ENCODE results near the gene PTOV1.
"Not testable (repeated sequence)": the region's sequence is repeated elsewhere in the genome, so short reads cannot be mapped to it uniquely, and the experiment has no call there.

Gene PTOV1

DNA sequence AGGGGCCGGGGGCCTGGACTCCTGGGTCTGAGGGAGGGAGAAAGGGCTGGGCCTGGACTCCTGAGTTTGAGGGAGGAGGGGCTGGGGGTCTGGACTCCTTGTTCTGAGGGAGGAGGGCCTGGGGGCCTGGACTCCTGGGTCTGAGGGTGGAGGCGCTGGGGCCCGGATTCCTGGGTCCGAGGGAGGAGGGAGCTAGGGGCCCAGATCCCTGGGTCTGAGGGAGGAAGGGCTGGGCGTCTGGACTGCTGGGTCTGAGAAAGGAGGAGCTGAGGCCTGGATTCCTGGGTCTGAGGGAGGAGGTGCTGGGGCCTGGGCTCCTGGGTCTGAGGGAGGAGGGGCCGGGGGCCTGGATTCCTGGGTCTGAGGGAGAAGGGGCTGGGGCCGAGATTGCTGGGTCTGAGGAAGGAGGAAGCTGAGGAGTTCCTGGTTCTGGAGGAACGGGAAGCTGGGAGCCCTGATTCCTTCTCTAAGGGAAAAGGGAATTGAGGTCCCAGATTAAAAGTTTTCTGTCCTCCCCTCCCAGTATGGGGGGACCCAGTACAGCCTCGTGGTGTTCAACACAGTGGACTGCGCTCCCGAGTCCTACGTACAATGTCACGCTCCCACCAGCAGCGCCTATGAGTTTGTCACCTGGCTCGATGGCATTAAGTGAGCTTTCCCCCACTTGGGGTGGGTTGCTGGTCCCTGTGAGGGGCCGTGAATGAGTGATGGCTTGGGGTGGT, 32.1 kb upstream of the PTOV1 start:
- no peak for DNase-seq

DNA sequence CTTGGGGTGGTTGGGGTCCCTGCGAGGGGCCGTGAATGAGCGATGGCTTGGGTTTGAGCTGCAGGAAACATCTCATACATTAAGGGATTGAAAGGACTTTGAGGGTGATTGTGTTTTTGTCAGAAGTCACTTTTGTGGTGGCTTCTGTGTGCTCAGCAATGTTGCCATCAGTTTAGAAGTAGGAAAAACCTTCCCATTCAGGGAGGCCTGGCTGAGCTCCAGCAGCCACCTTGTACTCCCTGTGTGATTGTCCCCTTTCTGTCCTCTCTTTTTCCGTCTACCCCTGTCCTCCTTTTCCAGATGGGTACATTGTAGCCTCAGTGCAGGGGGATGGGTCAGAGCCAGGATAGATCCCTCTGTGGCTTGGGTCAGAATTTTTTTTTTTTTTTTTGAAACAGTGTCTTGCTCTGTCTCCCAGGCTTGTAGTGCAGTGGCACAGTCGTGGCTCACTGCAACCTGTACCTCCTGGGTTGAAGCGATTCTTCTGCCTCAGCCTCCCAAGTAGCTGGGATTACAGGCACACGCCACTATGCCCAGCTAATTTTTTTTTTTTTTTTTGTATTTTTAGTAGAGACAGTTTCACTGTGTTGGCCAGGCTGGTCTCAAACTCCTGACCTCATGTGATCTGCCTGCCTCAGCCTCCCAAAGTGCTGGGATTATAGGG, 31.4 kb upstream of the PTOV1 start:
- DNase-seq, result not testable (repeated sequence)

DNA sequence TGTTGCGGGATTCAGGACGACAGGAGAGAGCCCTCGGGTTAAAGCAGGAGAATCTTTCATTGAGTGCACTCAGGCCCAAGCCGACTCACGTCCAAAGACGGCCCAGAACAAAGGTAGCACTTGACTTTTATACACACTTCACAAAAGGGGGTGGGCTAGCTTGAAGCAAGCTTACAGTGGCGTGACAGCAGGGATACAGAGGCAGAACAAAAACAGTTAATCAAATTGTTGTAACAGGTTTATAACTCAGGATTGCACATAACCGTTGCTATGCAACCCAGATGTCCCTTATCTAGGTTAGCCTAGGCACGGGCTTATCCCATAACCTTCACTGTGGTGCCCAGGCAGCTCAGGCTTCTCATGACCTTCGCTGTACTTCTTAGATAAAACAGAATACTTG, 30.8 kb upstream of the PTOV1 start:
- DNase-seq, result peak; percentile 71

DNA sequence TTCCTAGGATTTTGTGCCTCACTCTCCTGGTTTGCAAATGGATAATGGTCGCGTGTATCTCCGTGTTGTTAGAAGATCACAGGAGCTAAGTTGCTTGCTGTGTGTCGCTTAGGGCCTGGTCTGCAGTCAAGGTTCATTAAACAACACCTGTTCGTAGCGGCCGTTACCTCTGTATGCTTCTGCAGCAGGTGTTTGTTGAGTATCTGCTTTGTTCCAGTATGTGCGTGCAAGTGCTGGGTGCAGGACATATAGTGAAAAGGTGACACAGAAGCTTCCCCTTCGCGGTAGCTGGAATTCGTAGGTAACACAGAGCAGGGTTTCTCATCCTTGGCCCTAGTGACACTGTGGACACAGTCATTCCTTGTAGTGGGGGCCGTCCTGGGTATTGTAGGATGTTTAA, 27.5 kb upstream of the PTOV1 start:
- DNase-seq, result no peak

DNA sequence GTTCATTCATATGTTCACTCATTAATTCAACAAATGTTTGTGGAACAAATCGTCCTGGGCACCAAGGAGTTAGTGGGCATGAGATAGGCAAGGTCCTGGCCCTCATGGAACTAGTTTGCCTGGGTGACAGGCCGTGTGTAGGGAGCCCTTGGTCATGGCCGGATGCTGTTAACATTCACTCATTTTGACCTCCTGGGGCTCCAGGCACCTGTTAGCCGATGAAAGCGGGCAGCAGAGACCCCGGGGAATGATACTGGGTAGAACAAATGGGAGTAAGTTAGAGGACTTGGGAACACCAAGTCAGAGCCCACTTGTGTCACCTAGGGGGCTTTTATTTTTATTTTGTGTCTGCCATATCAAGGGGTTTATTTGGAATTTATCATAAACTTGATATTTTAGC, 26.3 kb upstream of the PTOV1 start:
- no peak for DNase-seq

DNA sequence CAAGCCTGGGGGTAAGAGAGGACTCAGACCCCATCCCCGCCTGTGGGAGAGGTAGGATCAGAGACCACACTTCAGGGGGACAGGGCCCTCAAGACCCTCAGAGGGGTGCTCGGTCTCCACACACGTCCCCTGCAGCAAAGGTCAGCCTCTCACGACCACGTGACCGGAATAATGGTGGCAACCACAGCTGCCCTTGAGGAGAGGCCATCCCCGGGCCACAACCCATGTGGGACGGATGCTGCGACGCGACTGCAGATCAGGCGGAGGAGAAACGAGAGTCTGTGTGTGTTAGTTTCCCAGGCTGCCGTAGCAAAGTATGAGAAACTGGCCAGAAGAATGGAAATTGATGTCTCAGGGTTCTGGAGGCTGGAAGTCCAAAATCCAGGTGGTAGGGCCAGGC, 23.9 kb upstream of the PTOV1 start:
- DNase-seq, result no peak

GRCh38 chr19:49829200-49829599, 21.8 kb upstream of the PTOV1 start:
- DNase-seq, result no peak

GRCh38 chr19:49829721-49830120, 21.2 kb upstream of the PTOV1 start:
- DNase-seq, result no peak

DNA sequence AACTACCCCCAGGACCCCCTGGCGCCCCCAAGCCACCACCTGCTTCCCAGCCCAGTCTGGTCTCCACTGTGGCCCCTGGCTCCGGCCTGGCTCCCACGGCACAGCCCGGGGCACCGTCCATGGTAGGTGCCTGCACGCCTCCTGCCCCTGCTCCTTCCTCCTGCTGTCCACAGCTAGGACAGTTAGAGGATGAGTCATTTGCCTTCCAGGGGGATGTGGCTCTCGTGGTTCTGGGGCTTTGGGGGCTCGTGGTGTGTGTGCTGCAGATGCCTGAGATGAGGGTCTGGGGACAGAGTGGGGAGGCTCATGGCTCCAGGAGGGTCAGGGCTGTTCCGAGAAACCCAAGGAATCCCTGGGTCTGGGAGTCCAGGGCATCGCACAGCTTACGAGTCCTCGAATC, 20.2 kb upstream of the PTOV1 start:
- DNase-seq, result no peak

- DNase-seq, result no peak
These were observed 19.4 kb upstream of the PTOV1 start for GRCh38 chr19:49831592-49831991.

DNA sequence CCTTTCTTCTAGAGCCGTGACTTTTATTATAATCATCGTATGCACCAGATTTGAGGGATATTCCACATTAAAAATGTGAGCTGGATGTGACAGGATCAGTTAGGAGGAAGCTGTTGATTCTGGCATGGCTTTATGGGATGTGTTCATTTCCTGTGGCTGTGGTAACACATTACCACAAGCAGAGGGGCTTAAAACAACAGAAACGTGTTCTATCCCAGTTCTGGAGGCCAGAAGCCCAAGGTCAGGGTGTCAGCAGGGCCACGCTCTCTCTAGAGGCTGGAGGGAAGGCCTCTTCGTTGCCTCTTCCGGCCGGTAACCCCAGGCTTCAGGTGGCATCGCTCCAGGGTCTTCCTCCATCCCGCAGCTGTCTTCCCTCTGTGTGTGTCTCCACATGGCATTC, 18.4 kb upstream of the PTOV1 start:
- DNase-seq, result peak; percentile 81

DNA sequence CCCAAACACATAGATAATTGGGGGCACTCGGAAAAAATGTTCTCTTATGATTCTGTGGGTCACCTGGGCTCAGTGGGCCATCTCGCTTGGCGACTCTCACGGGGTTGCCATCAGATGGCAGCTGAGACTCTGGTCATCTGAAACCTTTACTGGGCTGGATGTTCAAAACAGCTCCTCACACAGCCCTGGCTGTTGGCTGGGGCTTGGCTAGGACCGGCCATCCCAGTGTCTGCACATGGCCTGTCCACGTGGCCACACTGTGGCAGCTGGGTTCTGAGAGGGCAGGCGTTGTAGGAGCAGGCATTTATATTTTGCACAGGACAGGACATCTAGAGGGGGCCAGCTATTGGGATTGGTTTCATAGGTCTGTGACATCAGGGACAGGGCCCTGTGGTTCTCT, 17.4 kb upstream of the PTOV1 start:
- DNase-seq, result no peak

GRCh38 chr19:49835562-49835961, 15.4 kb upstream of the PTOV1 start:
- no peak for DNase-seq

DNA sequence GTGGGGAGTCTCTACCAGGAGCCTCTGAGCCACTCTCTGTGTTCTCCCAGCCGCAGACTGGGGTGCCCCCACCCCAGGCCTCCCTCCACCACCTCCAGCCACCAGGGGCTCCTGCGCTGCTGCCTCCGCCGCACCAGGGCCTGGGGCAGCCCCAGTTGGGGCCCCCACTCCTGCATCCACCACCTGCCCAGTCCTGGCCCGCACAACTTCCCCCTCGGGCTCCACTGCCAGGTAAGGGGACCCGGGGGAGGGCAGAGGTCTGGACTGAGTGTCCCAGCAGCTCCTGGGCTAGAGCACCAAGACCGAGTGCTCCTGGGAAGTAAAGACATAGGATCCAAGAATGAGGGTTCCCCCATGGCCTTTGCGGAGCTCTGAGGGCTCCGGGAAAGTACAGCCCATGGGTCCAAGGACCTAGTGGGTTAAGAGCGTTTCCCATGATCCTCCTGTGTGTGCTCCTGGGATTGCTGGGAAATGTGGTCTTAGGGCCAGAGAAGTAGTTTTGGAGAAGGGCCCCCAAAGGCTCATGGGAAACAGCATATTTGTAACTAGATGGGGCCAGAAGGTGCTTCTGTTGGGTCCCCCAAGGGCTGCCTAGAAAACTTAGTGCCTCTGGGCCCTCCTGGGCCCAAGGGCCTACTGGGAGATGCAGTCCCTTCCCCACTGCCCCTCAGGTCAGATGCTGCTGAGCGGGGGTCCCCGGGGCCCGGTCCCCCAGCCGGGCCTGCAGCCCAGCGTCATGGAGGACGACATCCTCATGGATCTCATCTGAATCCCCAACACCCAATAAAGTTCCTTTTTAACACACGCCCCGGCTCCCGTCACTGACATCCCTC, 14.6 kb upstream of the PTOV1 start:
- DNase-seq, result no peak

GRCh38 chr19:49837009-49837310, 14.0 kb upstream of the PTOV1 start:
- DNase-seq, result no peak

GRCh38 chr19:49837425-49837824, 13.5 kb upstream of the PTOV1 start:
- DNase-seq, result no peak

DNA sequence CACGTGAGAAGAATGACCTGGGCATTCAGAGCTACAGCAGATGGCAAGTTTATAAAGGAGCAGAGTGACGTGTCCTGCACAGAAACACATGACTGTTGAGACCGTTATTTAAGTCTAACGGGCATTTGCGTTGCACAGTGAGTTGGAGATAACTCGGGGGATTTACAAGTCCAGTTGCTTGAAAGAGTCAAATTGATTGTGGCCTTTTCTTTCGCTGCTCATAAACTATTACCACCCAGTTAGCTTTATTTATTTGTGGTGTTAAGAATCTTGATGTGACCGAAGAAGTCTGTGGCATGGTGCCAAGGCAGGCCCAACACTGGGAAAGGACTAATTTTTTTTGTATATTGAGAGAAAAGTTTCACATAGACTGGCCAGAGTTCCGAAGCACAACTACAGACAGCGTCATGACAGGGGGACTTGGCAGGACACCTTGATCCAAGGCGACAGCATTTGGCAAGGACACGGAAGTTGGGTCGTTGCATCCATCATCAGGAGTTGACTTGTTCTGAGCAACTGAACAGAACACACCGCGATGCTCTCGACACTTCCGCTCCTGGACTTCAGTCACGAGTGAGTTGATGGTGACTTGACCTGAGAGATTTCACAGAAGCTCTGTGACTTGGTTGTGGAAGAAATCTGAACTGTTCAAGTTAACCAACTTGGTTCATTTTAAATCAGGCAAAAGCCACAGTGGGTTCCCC, 11.9 kb upstream of the PTOV1 start:
- no peak for DNase-seq

DNA sequence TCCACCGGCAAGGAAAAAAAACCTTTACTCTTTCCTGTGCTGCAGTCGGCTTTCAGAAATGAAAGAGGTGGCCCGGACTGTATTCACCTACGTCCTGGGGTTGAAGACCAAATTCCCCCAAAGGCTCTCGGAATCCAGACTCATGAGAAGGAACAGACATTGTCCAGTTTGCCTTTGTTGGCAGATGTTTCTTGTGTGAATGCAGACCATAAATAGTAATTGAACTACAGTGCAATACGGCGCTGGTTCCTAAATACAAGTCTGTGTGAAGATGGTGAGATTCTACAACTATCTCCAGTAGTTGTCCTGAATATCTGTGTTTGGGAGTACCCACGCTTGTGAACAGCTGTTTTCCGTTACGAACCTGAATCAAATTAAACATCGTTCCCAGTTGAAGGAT, 11.2 kb upstream of the PTOV1 start:
- DNase-seq, result no peak

DNA sequence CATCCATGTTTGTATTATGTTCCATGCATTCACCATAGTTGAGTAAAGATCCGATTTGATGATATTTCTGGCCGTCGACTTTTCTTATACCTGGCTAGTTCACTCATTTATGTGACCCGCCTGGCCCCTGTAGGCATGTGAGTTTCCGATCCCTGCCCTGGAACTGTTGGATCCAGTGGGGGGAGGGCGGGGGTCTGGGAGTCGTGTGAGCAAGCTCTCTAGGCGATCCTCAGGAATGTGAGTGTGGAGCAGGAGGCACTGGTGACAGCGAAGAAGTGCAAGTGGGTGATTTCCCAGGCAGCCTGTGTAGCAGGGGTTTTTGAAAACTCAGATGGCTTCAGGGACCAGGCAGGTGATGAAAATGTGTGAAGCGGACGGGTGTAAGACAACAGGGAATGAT, 10.6 kb upstream of the PTOV1 start:
- no peak for DNase-seq

DNA sequence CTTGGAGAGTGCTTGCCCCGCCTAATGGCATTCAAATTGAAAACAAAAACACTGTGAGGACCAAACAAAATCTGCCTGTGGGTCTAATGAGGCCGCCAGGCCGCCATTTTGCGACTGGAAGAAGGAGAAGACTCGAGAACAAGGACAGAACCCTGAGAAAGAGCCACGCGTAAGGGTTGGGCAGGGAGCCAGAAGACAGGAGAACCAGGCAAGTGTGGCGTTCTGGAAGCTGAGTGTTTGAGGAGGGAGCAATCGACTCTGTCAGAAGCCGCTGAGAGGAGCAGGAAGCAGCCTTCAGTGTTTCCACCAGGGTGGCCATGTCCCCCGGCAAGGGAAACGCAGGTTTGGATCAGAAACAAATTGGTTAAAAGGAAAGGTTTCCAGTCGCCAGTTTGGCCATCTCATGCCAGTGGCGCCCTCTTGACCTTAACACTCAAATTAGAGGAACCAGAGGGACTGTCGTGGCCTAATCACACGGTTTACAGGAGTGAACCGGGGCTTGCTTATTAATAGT, 10.2 kb upstream of the PTOV1 start:
- no peak for DNase-seq

- DNase-seq, result no peak
These were observed 7.7 kb upstream of the PTOV1 start for GRCh38 chr19:49843265-49843664.

DNA sequence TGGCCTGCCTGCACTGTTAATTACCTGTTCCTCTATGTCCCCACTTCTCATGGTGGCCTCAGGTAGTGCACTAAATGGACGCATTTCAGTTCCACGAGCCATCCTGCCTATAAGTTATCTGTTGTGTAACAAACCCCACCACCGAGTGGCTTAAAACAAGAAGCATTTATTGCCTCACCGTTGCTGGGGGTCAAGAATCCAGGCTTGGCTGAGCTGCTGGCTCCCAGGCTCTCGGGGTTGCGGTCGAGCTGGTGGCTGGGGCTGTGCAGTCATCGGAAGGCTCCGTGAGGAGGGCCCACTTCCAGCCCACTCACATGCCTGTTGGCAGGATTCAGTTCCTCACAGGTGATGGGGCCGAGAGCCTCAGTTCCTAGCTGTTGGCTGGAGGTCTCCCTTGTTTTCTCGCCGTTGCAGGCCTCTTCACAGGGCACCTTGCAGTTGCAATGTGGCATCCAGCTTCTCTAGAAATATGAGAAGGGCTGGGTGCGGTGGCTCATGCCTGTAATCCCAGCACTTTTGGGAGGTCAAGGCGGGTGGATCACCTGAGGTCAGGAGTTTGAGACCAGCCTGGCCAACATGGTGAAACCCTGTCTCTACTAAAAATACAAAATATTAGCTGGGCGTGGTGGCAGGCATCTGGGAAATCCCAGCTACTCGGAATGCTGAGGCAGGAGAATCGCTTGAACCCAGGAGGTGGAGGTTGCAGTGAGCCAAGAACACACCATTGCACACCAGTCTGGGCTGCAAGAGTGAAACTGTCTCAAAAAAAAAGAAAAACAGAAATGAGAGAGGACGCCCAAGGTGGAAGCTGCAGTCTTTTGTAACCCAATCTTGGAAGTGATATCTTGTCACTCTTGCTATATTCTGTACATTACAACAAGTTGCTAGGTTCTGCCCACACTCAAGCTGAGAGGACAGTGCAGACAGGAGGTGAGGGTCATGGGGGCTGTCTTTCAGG, 6.5 kb upstream of the PTOV1 start:
- DNase-seq, result no peak
